B cell (primary cell): ENCODE results near the gene CCDC107. TPM values are rescaled to one million over a fixed set of nuclear protein-coding genes. Genes with fewer than 3 reads are reported as not detected.

Source experiments
- ATAC-seq: fragments of 200-7000 bp; cut with Tn5 transposase; one replicate; pipeline ENCODE4 v1.10.0; 2021; ENCODE audit warnings: low read depth, mild to moderate bottlenecking, moderate number of reproducible peaks, moderate library complexity
- CTCF ChIA-PET: fragments of 350-600 bp; sonication (Branson Sonifier 250); formaldehyde crosslinking; loops from one replicate; lab custom pipeline; 2021; ENCODE audit warnings: antibody characterized with exemption, inconsistent platforms; lab: Charles Lee
- POLR2A ChIA-PET: fragments of 350-600 bp; sonication (Branson Sonifier 250); formaldehyde crosslinking; loops from one replicate; lab custom pipeline; 2021; ENCODE audit warnings: antibody characterized with exemption; lab: Charles Lee
- DNase-seq: peaks from one replicate; pipeline ENCODE4 v3.0.0; 2013
- H2AFZ ChIP-seq: 2 replicates; pipeline ENCODE4 v1.6.1; 2012; ENCODE audit warnings: mild to moderate bottlenecking, low read depth, low read length; ENCODE audit not compliant: insufficient read depth, poor library complexity, severe bottlenecking
- H3K27ac ChIP-seq, 2 donors: 1 replicate in 1 of 2; 2 replicates in 1 of 2; pipeline ENCODE4 v1.5.1; 2012 to 2013; ENCODE audit warnings: low read length in 2 of 2, mild to moderate bottlenecking in 2 of 2, moderate library complexity in 1 of 2
- H3K27me3 ChIP-seq, 4 experiments: fragments of 200-600 bp in 1 of 4; sonication (generic) in 1 of 4; replicated peaks in 1 of 4; 1 replicate in 2 of 4; 2 replicates in 2 of 4; pipeline versions ENCODE4 v1.6.1 to v1.7.0; 2013 to 2016; ENCODE audit warnings: low read length in 3 of 4, mild to moderate bottlenecking in 2 of 4, mixed read lengths in 1 of 4, moderate library complexity in 1 of 4; ENCODE audit not compliant: insufficient read depth in 4 of 4, control insufficient read depth in 3 of 4; ENCODE audit errors: control extremely low read depth in 1 of 4
- H3K36me3 ChIP-seq, 2 experiments: replicated peaks in 1 of 2; 1 replicate in 1 of 2; 2 replicates in 1 of 2; pipeline versions ENCODE4 v1.6.1 to v1.7.1; 2013; ENCODE audit warnings: low read length in 1 of 2; ENCODE audit not compliant: insufficient read depth in 2 of 2, control insufficient read depth in 1 of 2; ENCODE audit errors: control extremely low read depth in 1 of 2, extremely low read depth in 1 of 2
- H3K4me1 ChIP-seq, 2 donors: fragments of 200-600 bp in 1 of 2; sonication (generic) in 1 of 2; 1 replicate in 1 of 2; 2 replicates in 1 of 2; pipeline versions ENCODE4 v1.5.1 to v1.6.1; 2013 to 2017; ENCODE audit warnings: low read length in 2 of 2; ENCODE audit not compliant: control insufficient read depth in 2 of 2, insufficient read depth in 2 of 2
- H3K4me2 ChIP-seq: replicated peaks from 2 replicates; pipeline ENCODE3; 2012; ENCODE audit warnings: mild to moderate bottlenecking, low read depth, low read length; ENCODE audit not compliant: poor library complexity, severe bottlenecking
- H3K4me3 ChIP-seq, 5 experiments: fragments of 200-600 bp in 1 of 5; sonication (generic) in 1 of 5; 1 replicate in 3 of 5; 2 replicates in 2 of 5; pipeline versions ENCODE4 v1.5.1 to v1.7.0; 2011 to 2016; ENCODE audit warnings: low read length in 4 of 5, mild to moderate bottlenecking in 4 of 5, low read depth in 2 of 5, control low read depth in 1 of 5, moderate library complexity in 1 of 5; ENCODE audit not compliant: insufficient read depth in 1 of 5; ENCODE audit errors: control extremely low read depth in 1 of 5, extremely low read depth in 1 of 5
- H3K79me2 ChIP-seq: fragments of 200-600 bp; sonication (generic); one replicate; pipeline ENCODE4 v1.6.0; 2016; ENCODE audit warnings: low read length; ENCODE audit not compliant: control insufficient read depth, insufficient read depth
- H3K9ac ChIP-seq: fragments of 200-600 bp; sonication (generic); 2 replicates; pipeline ENCODE4 v1.6.1; 2017; ENCODE audit warnings: mild to moderate bottlenecking, low read length, moderate library complexity
- H3K9me3 ChIP-seq, 3 donors: one replicate each; pipeline versions ENCODE4 v1.6.1 to v1.7.1; 2013; ENCODE audit warnings: low read length in 2 of 3; ENCODE audit not compliant: control insufficient read depth in 2 of 3, insufficient read depth in 1 of 3; ENCODE audit errors: control extremely low read depth in 1 of 3
- H4K20me1 ChIP-seq: 2 replicates; pipeline ENCODE4 v1.6.0; 2012; ENCODE audit warnings: mild to moderate bottlenecking, low read length; ENCODE audit not compliant: insufficient read depth, control insufficient read depth, poor library complexity, severe bottlenecking
- H3K27ac Mint-ChIP-seq: one replicate; pipeline ENCODE4 v1.8.0; 2021; ENCODE audit warnings: mixed read lengths
- H3K27me3 Mint-ChIP-seq: one replicate; pipeline ENCODE4 v1.8.0; 2021; ENCODE audit warnings: mixed read lengths
- H3K4me1 Mint-ChIP-seq: one replicate; pipeline ENCODE4 v1.8.0; 2021; ENCODE audit warnings: mixed read lengths
- H3K4me3 Mint-ChIP-seq: one replicate; pipeline ENCODE4 v1.8.0; 2021; ENCODE audit warnings: mixed read lengths
- H3K9me3 Mint-ChIP-seq: one replicate; pipeline ENCODE4 v1.8.0; 2022; ENCODE audit warnings: mixed read lengths; ENCODE audit not compliant: insufficient read depth
- CTCF ChIP-seq: fragments of 200-600 bp; IDR thresholded peaks from one replicate; pipeline ENCODE4 v1.8.0; 2022; ENCODE audit warnings: antibody characterized with exemption, mild to moderate bottlenecking
- EZH2 ChIP-seq: IDR thresholded peaks from 2 replicates; pipeline ENCODE4 v1.6.1; 2012; ENCODE audit warnings: borderline replicate concordance, low read depth, mild to moderate bottlenecking, moderate library complexity, low read length; ENCODE audit not compliant: insufficient read depth, poor library complexity, severe bottlenecking
- WGBS: methylation state at CpG from one replicate; pipeline ENCODE4 v1.1.5; 2013; ENCODE audit warnings: missing lambda C conversion rate; ENCODE audit not compliant: insufficient coverage; 5-methylcytosine and 5-hydroxymethylcytosine counted together
- intact Hi-C: fragments of 100-400 bp; cut with micrococcal nuclease; formaldehyde crosslinking; loops from one replicate; pipeline ENCODE4 v1.10.0; 2022
- polyA plus RNA-seq: library from polyadenylated mRNA; depleted of rRNA; stranded (reverse); fragments of >200 nt; gene quantifications from 2 replicates; pipeline ENCODE4 v1.2.3, GENCODE V29; 2012
- total RNA-seq, 2 donors: library from RNA; stranded (reverse); fragments of 120-200 nt in 1 of 2; gene quantifications; 1 replicate in 1 of 2; 2 replicates in 1 of 2; pipeline versions ENCODE4 v1.2.3 to v1.2.4, GENCODE V29; 2013 to 2022

CCDC107 gene
- total and polyA plus RNA-seq, 2 donors (not counting 1 experiment from before 2014, with no cell fraction given) = 22.5 to 33.8 TPM

DNA sequence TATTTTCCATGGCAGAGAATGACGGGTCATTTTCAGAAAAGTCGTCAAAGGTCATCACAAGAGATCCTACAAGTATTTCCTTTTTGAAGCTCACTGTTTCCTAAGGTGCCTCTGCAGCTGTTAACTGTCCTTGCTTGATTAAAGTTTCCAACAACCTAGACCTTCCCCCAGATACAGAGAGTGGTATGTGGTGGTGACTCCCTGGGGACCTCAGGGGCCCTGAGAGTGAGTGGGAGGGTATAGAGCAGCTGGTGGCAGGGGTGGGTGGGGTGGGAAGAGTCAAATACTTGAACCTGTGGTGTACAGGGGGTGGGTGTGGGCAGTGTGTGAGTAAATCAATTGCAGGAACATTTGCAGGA, 38.3 kb upstream of the CCDC107 start:
- WGBS = no CpG with 5 or more reads among the region's 2 CpGs
- no peaks in the 10 kb centered on the region for H3K27me3 Mint-ChIP-seq
- peaks cover 59 to 76% of the 10 kb centered on the region in 2 donors for H3K4me1 ChIP-seq
- H3K4me3 ChIP-seq = peak overlapping the region in 4 of 5 experiments; percentile 80 to 91 (median 88)
- H3K4me1 Mint-ChIP-seq = peaks cover 79% of the 10 kb centered on the region
- H2AFZ ChIP-seq = no peak overlapping the region
- H3K27ac Mint-ChIP-seq = peak overlapping the region; percentile 86
- peaks cover 0 to 18% of the 10 kb centered on the region in 2 experiments for H3K36me3 ChIP-seq
- DNase-seq = no peak
- no peaks in the 10 kb centered on the region for H3K9me3 ChIP-seq
- TF ChIP-seq CTCF (no peak), EZH2 (no peak)
- intact Hi-C loops = loop anchor here (1.0 kb wide), 5 partner anchors 15 to 77 kb away; partner anchors contain the start of genes CCDC107 and RMRP
- peaks cover 20% of the 10 kb centered on the region for H4K20me1 ChIP-seq
- ChIA-PET POLR2A (interaction anchor here (0.6 to 7.1 kb wide), 15 partner anchors 8 to 548 kb away, joined by 3 to 114 read pairs (median 9); partner anchors contain the start of genes ARHGEF39, CCDC107, CREB3 and RMRP), CTCF (interaction anchor here (0.8 to 14.3 kb wide), 14 partner anchors 8 to 228 kb away, joined by 3 to 357 read pairs (median 8); partner anchors contain the start of genes ARHGEF39, CCDC107, CREB3 and RMRP)
- no peaks in the 10 kb centered on the region for H3K27me3 ChIP-seq
- ATAC-seq = peak; percentile 70
- H3K4me2 ChIP-seq = peak overlapping the region; percentile 76
- H3K4me3 Mint-ChIP-seq = peak overlapping the region; percentile 86
- peak overlapping the region; percentile 95 to 97 for H3K27ac ChIP-seq
- peaks cover 32% of the 10 kb centered on the region for H3K79me2 ChIP-seq
- peak overlapping the region; percentile 93 for H3K9ac ChIP-seq
- H3K9me3 Mint-ChIP-seq = no peaks in the 10 kb centered on the region

DNA sequence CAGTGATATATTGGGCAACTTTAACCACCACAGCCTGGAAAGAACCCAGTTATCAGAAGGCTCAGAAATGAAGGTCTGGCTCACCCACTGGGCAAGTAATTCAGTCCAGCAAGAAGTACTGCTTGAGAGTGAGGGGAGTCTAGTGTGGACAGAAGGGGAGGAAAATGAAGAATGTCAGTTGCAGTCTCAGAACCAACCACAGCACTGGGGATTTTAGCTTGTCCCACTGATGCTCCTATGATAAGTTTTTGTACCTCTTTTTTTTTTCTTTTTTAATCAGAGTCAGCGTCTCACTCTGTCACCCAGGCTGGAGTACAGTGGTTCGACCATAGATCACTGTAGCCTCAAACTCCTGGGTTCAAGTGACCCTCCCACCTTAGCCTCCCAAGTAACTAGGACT, 30.5 kb upstream of the CCDC107 start:
- peaks cover 4% of the 10 kb centered on the region for H3K79me2 ChIP-seq
- POLR2A ChIA-PET = interaction anchor here (1.1 kb wide), 1 partner anchor 13 kb away, joined by 4 read pairs; no protein-coding TSS in a partner anchor

More for the DNA sequence above, 30.5 kb upstream of the CCDC107 start:
- no peak for TF ChIP-seq EZH2
- no peak for TF ChIP-seq CTCF
- Histone ChIP-seq H3K9me3 (no peaks in the 10 kb centered on the region), H3K27ac (no peak overlapping the region), H3K36me3 (no peaks in the 10 kb centered on the region), H3K4me1 (peaks cover 12 to 15% of the 10 kb centered on the region in 2 donors), H3K27me3 (no peaks in the 10 kb centered on the region), H3K9ac (no peak overlapping the region), H3K4me2 (no peak overlapping the region), H3K4me3 (no peak overlapping the region), H2AFZ (no peak overlapping the region), H4K20me1 (no peaks in the 10 kb centered on the region)
- no peak for DNase-seq
- 17% methylated on average over 1 of the region's 2 CpGs for WGBS
- CTCF ChIA-PET = interaction anchor here (1.2 to 3.4 kb wide), 7 partner anchors 12 to 68 kb away, joined by 3 to 21 read pairs (median 8); no protein-coding TSS in a partner anchor
- H3K4me3 Mint-ChIP-seq = no peak overlapping the region
- H3K27me3 Mint-ChIP-seq = no peaks in the 10 kb centered on the region
- H3K4me1 Mint-ChIP-seq = peaks cover 36% of the 10 kb centered on the region
- H3K27ac Mint-ChIP-seq = peak overlapping the region; percentile 56
- ATAC-seq = no peak
- H3K9me3 Mint-ChIP-seq = no peaks in the 10 kb centered on the region
- intact Hi-C loops = no loop called here
